ENCODE results near the gene CENPX.

GRCh38 chr17:81968850-81969812 lies 53.5 kb downstream of the CENPX start:
- no peak for TF ChIP-seq CTCF (IDR thresholded peaks at IDR 0.05; ENCODE audit: extremely low read depth in 1 of 2, insufficient read depth in 1 of 2, low read depth in 1 of 2, low read length in 2 of 2)
- TF ChIP-seq POLR2A (IDR thresholded peaks at IDR 0.05; ENCODE audit: low read depth, low read length), result no peak
- no peak for TF ChIP-seq EZH2 (IDR thresholded peaks at IDR 0.05; ENCODE audit: borderline replicate concordance, low read depth, low read length, severe bottlenecking)
- TF ChIP-seq FOS (IDR thresholded peaks at IDR 0.05; ENCODE audit: borderline replicate concordance, insufficient read depth, low read length), result no peak
- TF ChIP-seq POLR2AphosphoS5 (IDR thresholded peaks at IDR 0.05; ENCODE audit: insufficient read depth, low read depth, low read length), result no peak
- no peak for TF ChIP-seq JUN (IDR thresholded peaks at IDR 0.05; ENCODE audit: borderline replicate concordance, insufficient read depth, insufficient read length, low read depth)
